Stomach smooth muscle (tissue), 2 donors: ENCODE results near the gene NLRP10.

Source experiments
- H3K27ac ChIP-seq: one replicate; pipeline ENCODE4 v1.7.0; 2013; ENCODE audit warnings: mild to moderate bottlenecking, low read length, inconsistent platforms
- H3K27me3 ChIP-seq, 2 donors: one replicate each; pipeline ENCODE4 v1.7.0; 2013; ENCODE audit warnings: low read length in 2 of 2; ENCODE audit not compliant: insufficient read depth in 2 of 2, control insufficient read depth in 1 of 2
- H3K36me3 ChIP-seq, 2 donors: one replicate each; pipeline ENCODE4 v1.7.0; 2013; ENCODE audit warnings: low read length in 2 of 2; ENCODE audit not compliant: control insufficient read depth in 2 of 2, insufficient read depth in 2 of 2
- H3K4me1 ChIP-seq: one replicate; pipeline ENCODE4 v1.7.0; 2013; ENCODE audit warnings: low read length; ENCODE audit not compliant: control insufficient read depth, insufficient read depth
- H3K4me3 ChIP-seq, 2 donors: one replicate each; pipeline ENCODE4 v1.7.0; 2013; ENCODE audit warnings: low read length in 2 of 2
- H3K9ac ChIP-seq, 2 donors: one replicate each; pipeline ENCODE4 v1.7.0; 2013; ENCODE audit warnings: low read length in 2 of 2, mild to moderate bottlenecking in 1 of 2
- H3K9me3 ChIP-seq, 2 donors: one replicate each; pipeline ENCODE4 v1.7.0; 2013; ENCODE audit warnings: low read length in 2 of 2; ENCODE audit not compliant: control insufficient read depth in 2 of 2
- donor health status: healthy.
- donor health status: Pancreatic carcinoma.

Gene NLRP10, protein sequence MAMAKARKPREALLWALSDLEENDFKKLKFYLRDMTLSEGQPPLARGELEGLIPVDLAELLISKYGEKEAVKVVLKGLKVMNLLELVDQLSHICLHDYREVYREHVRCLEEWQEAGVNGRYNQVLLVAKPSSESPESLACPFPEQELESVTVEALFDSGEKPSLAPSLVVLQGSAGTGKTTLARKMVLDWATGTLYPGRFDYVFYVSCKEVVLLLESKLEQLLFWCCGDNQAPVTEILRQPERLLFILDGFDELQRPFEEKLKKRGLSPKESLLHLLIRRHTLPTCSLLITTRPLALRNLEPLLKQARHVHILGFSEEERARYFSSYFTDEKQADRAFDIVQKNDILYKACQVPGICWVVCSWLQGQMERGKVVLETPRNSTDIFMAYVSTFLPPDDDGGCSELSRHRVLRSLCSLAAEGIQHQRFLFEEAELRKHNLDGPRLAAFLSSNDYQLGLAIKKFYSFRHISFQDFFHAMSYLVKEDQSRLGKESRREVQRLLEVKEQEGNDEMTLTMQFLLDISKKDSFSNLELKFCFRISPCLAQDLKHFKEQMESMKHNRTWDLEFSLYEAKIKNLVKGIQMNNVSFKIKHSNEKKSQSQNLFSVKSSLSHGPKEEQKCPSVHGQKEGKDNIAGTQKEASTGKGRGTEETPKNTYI

DNA sequence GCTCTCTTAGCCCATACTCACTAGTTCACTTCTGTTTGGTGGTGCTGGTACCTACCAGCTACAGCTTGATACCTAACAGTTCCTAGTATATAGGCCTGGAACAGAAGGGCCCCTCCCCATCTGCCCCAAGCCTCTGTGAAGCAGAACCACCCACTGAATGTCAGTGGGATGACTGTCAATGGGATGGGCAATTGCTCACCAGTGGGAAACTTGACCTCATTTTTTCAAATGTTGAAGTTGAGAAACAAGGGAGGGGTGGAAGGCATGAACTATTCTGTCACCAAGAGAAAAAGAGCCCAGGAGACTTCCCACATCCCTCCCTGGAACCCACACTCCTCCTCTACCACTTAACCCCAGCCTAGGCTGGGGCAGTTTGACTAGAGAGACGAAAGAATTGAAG, at the start of gene NLRP10:
TSS of gene NLRP10 (minus strand) at position 62 of the 400 bp plus-strand sequence. CDS start 1,952 bp downstream, outside the sequence.
- Histone ChIP-seq H3K4me1 (no peaks in the 10 kb centered on the region), H3K27ac (no peak within 1 kb of the TSS), H3K9me3 (peaks cover 0 to 4% of the 10 kb centered on the region in 2 donors), H3K36me3 (no peaks in the 10 kb centered on the region), H3K27me3 (peaks cover 0 to 2% of the 10 kb centered on the region in 2 donors), H3K4me3 (no peak within 1 kb of the TSS), H3K9ac (no peak within 1 kb of the TSS)

DNA sequence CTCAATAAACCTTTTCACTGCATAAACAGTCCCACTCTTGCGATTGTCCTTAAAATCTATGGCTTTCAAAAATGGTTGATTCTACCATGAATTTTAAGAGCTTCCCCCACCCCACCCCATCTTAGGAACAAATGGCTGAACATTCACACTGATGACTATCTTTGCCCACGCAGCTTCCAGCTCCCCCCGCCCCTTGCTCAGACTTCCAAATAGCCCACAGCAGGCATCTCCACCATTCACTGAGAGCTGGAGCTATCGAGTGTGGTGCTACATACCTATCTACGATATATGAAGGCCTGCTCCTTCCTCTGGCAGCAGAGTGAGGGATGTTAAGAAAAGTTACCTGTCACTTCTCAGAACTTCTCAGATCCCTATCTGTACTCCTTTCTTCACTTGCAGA, 48.6 kb upstream of the NLRP10 start:
- Histone ChIP-seq H3K27ac (no peak overlapping the region), H3K9me3 (no peaks in the 10 kb centered on the region), H3K4me1 (peaks cover 8% of the 10 kb centered on the region), H3K36me3 (no peaks in the 10 kb centered on the region), H3K27me3 (no peaks in the 10 kb centered on the region), H3K9ac (no peak overlapping the region), H3K4me3 (no peak overlapping the region)

DNA sequence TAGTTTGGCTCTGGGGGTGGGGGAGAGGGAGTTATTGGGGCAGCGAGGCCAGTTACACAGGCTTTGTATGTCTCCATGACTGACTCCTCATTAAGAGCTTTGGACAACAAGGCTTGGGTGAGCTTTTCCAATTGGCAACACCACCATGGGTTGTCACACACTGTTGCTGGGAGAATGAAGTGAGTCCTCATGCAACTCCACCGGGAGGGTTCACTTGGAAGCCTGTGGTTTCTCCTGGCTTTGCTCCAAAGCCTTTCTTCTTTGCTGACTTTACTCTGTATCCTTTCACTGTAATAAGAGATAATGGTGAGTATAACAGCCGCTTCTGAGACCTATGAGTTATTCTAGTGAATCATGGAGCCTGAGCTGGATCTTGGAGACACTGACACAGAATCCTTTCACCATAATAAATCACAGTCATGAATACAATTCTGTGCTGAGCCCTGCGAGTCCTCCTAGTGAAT, 46.8 kb upstream of the NLRP10 start:
- H3K4me1 ChIP-seq, result no peaks in the 10 kb centered on the region
- H3K9me3 ChIP-seq, result no peaks in the 10 kb centered on the region
- H3K36me3 ChIP-seq, result no peaks in the 10 kb centered on the region
- H3K27ac ChIP-seq, result no peak overlapping the region
- H3K4me3 ChIP-seq, result no peak overlapping the region
- H3K9ac ChIP-seq, result no peak overlapping the region
- no peaks in the 10 kb centered on the region for H3K27me3 ChIP-seq

DNA sequence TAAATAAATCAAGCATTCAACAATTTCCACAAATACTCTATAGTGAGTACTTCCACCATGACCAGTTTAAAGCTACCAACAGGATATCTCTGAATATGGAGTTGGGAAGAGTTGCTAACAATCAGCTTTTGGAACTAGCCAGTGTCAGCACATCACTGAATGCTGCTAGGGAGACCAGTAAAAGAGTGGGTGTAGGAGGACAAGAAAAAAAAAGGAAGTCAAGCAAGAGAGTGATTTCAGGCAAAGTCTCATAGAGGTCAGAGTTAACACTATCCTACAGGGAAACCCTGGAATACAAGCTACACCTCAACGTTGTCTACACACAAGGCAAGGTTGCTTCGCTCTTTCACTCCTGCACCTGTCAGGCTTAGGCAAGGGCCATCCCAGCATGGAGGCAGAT, 46.1 kb upstream of the NLRP10 start:
- H3K4me1 ChIP-seq, result no peaks in the 10 kb centered on the region
- no peak overlapping the region for H3K4me3 ChIP-seq
- no peaks in the 10 kb centered on the region for H3K36me3 ChIP-seq
- H3K9me3 ChIP-seq, result no peaks in the 10 kb centered on the region
- H3K27me3 ChIP-seq, result no peaks in the 10 kb centered on the region
- H3K9ac ChIP-seq, result no peak overlapping the region
- no peak overlapping the region for H3K27ac ChIP-seq

DNA sequence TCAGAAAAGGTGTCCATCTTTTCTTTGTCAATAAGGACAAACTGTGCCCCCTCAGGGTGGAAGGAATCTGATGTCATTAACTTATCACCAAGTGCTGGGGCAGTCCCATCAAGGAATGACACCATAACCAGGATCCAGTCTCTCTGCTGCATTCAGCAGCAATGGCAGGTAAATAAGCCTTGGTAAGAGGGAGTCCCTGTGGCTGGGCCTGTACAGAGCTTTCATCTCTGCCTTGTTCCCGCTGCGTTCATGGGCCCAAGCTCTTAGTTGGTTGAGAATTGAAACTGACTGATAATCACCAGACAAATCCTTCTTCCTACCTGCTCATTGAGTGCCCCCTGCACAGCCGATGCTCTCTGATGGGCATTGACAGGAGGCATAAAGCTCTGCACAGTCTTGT, 44.6 kb upstream of the NLRP10 start:
- H3K9ac ChIP-seq, result no peak overlapping the region
- H3K4me1 ChIP-seq, result no peaks in the 10 kb centered on the region
- no peaks in the 10 kb centered on the region for H3K27me3 ChIP-seq

DNA sequence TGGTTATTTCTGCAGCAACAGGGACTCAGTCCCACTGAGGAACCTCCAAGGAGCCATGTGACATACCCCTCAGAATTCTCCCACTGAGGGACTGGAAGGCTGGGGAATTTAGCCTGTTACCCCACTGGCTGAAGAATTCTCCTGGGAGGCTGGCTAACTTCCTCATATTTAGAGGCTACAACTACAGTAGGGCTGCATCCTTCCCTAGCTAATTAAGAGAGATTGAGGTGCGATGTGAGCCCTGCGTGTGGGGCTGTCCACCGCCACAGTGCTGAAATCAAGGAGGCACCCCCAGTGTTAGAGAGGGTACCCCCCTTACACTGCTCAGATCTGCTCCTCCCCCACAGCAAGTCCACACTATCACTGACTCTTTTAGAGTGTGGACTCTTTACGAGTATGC, 43.0 kb upstream of the NLRP10 start:
- H3K9me3 ChIP-seq, result no peaks in the 10 kb centered on the region
- no peak overlapping the region for H3K9ac ChIP-seq
- H3K27ac ChIP-seq, result no peak overlapping the region
- no peaks in the 10 kb centered on the region for H3K4me1 ChIP-seq
- H3K4me3 ChIP-seq, result no peak overlapping the region
- no peaks in the 10 kb centered on the region for H3K27me3 ChIP-seq
- H3K36me3 ChIP-seq, result no peaks in the 10 kb centered on the region

More for the DNA sequence above, 44.6 kb upstream of the NLRP10 start:
- no peak overlapping the region for H3K27ac ChIP-seq
- H3K9me3 ChIP-seq, result no peaks in the 10 kb centered on the region
- no peaks in the 10 kb centered on the region for H3K36me3 ChIP-seq
- H3K4me3 ChIP-seq, result no peak overlapping the region

DNA sequence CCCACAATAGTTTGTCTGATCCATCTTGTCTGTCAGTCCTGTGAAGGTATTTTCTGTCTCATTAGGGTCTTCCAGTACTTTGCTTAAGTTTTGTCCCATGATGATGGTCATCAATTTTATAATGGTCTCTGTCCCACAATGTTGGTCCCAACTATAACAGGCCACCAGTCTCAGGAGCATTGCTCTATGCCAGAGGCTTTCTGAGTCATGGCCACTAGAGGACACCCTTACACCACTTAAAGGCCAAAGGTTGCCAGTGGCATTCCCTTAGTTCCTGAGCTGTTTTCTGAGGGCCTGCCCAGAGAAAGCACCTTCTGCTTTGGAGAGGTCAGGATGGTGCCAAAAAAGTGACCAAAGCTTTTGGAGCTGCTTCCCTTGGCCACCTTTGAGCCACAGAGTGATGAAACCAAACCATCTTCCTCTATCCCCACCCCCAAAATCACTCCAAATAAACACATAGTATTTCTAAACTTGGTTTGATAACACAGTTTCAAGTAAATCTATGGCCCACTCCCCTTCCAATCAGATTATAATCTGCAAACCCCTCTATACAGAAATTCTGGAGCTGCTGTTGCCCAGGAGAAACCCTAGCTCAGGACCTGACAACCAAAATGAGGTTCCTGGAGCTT, 41.2 kb upstream of the NLRP10 start:
- peak overlapping the region in 1 of 2 donors; percentile 13 for H3K9ac ChIP-seq

DNA sequence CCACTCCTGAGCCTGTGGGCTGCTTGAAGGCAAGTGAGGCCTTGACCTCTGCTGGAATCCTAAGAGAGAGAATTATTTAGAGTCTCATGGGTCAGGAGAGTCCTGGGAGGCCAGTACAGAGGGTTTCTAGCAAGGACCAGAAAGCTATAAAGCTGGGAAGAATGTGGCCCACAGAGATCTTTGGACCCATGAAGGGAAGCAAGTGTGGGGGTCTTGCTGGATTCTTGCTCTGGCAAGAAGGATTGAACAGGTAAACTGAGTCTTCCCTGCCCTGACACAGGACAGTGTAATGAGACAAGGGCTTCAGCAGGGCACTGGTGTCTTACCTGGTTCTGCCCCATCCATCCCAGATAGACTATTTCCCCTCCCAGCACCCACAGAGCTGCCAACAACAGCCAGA, 40.3 kb upstream of the NLRP10 start:
- H3K9ac ChIP-seq, result peak overlapping the region in 1 of 2 donors; percentile 29
- H3K36me3 ChIP-seq, result no peaks in the 10 kb centered on the region
- H3K27me3 ChIP-seq, result no peaks in the 10 kb centered on the region
- no peak overlapping the region for H3K27ac ChIP-seq
- H3K4me3 ChIP-seq, result no peak overlapping the region
- H3K4me1 ChIP-seq, result no peaks in the 10 kb centered on the region
- H3K9me3 ChIP-seq, result no peaks in the 10 kb centered on the region

More for the DNA sequence above, 41.2 kb upstream of the NLRP10 start:
- H3K36me3 ChIP-seq, result no peaks in the 10 kb centered on the region
- no peak overlapping the region for H3K27ac ChIP-seq
- H3K4me3 ChIP-seq, result no peak overlapping the region
- H3K27me3 ChIP-seq, result no peaks in the 10 kb centered on the region
- H3K9me3 ChIP-seq, result no peaks in the 10 kb centered on the region
- H3K4me1 ChIP-seq, result no peaks in the 10 kb centered on the region

DNA sequence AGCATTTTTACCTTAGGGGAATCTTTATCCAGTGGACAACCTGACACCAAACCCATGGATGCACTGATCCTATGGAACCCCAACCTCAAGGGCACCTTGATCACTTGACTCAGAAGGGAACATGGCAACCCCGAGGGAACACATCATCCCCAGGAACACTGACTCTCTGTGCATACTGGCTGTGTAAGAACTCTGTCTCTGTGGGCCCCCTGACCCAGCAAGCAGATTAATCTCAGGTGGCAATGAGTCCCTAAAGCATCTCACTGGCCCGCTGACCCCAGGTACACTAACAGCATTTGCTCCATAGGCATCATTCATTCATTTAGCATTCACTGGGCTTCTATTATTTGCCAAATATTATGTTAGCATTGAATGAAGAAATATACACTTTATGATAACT, 38.8 kb upstream of the NLRP10 start:
- no peaks in the 10 kb centered on the region for H3K9me3 ChIP-seq
- H3K4me3 ChIP-seq, result no peak overlapping the region
- H3K9ac ChIP-seq, result no peak overlapping the region
- no peaks in the 10 kb centered on the region for H3K4me1 ChIP-seq
- no peak overlapping the region for H3K27ac ChIP-seq
- no peaks in the 10 kb centered on the region for H3K27me3 ChIP-seq
- peaks cover 0 to 3% of the 10 kb centered on the region in 2 donors for H3K36me3 ChIP-seq

DNA sequence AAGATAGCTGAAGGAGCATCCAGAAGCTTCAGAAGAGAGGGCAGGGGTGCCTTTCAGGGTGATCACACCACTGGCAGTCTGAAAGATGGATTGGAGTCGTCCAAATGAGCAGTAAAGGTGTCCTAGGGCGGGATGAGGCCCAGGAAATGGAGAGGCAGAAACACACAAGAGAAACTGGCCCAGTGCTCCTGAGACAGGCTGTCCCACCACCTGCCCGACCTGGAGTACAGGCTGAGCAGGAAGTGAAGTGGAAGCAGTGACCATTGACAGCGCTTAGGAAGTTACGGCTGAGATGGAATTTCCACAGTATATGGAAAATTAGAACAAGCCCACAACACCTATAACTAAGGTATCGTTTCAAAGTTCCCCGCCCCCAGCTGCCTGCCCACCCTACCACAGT, 37.9 kb upstream of the NLRP10 start:
- H3K9me3 ChIP-seq, result no peaks in the 10 kb centered on the region
- no peak overlapping the region for H3K4me3 ChIP-seq
- no peaks in the 10 kb centered on the region for H3K4me1 ChIP-seq
- no peak overlapping the region for H3K9ac ChIP-seq
- peaks cover 2 to 5% of the 10 kb centered on the region in 2 donors for H3K36me3 ChIP-seq
- H3K27me3 ChIP-seq, result no peaks in the 10 kb centered on the region
- H3K27ac ChIP-seq, result no peak overlapping the region
